GM19193 (cell line): ENCODE measurements around the gene TSPAN12.

Experiments
- POLR2A ChIP-seq: IDR thresholded peaks from 4 replicates; pipeline ENCODE4 v1.6.1; 2011; ENCODE audit not compliant: insufficient read depth, insufficient read length; ENCODE audit errors: extremely low read depth

The TSPAN12 gene

GRCh38 chr7:120857588-120858573, at the start of gene TSPAN12:
Gene TSPAN12, minus strand, starts transcription at chr7:120858144. Its CDS starts 1,381 bp downstream, at chr7:120856763.
- peak; percentile 52 for TF ChIP-seq POLR2A

- TF ChIP-seq POLR2A, result no peak
These were observed 41.0 kb upstream of the TSPAN12 start for GRCh38 chr7:120898715-120899499.

GRCh38 chr7:120877701-120878100, 19.8 kb upstream of the TSPAN12 start:
- TF ChIP-seq POLR2A, result no peak

- no peak for TF ChIP-seq POLR2A
These were observed 19.0 kb upstream of the TSPAN12 start for GRCh38 chr7:120876922-120877321.

GRCh38 chr7:120874722-120875121, 16.8 kb upstream of the TSPAN12 start:
- TF ChIP-seq POLR2A, result no peak

GRCh38 chr7:120874016-120874415, 16.1 kb upstream of the TSPAN12 start:
- no peak for TF ChIP-seq POLR2A

GRCh38 chr7:120873401-120873800, 15.5 kb upstream of the TSPAN12 start:
- no peak for TF ChIP-seq POLR2A

GRCh38 chr7:120869700-120870099, 11.8 kb upstream of the TSPAN12 start:
- no peak for TF ChIP-seq POLR2A

- no peak for TF ChIP-seq POLR2A
These were observed 10.0 kb upstream of the TSPAN12 start for GRCh38 chr7:120867932-120868331.

GRCh38 chr7:120865191-120865981, 7.4 kb upstream of the TSPAN12 start:
- TF ChIP-seq POLR2A, result no peak

GRCh38 chr7:120864141-120864900, 6.4 kb upstream of the TSPAN12 start:
- TF ChIP-seq POLR2A, result no peak

- TF ChIP-seq POLR2A, result no peak
These were observed 5.1 kb upstream of the TSPAN12 start for GRCh38 chr7:120862987-120863590.

- TF ChIP-seq POLR2A, result no peak
These were observed 2.2 kb upstream of the TSPAN12 start for GRCh38 chr7:120860156-120860555.

GRCh38 chr7:120859459-120859858, 1.5 kb upstream of the TSPAN12 start:
- TF ChIP-seq POLR2A, result no peak
